HTR-8/SVneo (cell line): ENCODE results near the gene GPC3.

Source experiments
- DNase-seq: peaks from one replicate; pipeline ENCODE4 v3.0.0; 2011; ENCODE audit warnings: low spot score, mixed read lengths; ENCODE audit not compliant: insufficient read length
- FAIRE-seq: peaks from 2 replicates; lab custom pipeline; 2011; peaks lifted over from hg19 to GRCh38; lab: Jason Lieb, UNC

The GPC3 gene

DNA sequence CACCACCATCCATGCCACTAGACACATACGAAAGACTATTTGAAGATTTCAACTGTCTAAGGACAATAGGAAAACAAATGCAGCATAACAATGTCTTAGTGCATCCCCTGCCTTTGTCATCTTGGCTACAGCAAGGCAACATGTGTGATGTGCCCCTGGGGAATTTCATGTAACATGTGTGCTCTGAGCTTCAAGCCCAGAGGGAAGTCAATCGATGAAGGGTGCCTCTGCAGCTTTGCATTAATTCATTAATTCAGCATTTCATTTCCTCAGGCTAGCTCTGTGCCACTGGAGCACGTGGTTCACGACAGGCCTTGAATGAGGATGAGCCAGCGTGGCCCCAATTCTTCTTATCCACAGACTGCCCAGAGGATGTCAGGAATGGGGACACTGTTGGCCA lies 316.2 kb downstream of the GPC3 start:
- DNase-seq, result no peak
- FAIRE-seq, result no peak

GRCh38 chrX:133668225-133668931 lies 317.0 kb downstream of the GPC3 start:
- FAIRE-seq (no peak), DNase-seq (no peak)

- FAIRE-seq, result no peak
- no peak for DNase-seq
Measured at GRCh38 chrX:133666256-133666655, 319.1 kb downstream of the GPC3 start.

DNA sequence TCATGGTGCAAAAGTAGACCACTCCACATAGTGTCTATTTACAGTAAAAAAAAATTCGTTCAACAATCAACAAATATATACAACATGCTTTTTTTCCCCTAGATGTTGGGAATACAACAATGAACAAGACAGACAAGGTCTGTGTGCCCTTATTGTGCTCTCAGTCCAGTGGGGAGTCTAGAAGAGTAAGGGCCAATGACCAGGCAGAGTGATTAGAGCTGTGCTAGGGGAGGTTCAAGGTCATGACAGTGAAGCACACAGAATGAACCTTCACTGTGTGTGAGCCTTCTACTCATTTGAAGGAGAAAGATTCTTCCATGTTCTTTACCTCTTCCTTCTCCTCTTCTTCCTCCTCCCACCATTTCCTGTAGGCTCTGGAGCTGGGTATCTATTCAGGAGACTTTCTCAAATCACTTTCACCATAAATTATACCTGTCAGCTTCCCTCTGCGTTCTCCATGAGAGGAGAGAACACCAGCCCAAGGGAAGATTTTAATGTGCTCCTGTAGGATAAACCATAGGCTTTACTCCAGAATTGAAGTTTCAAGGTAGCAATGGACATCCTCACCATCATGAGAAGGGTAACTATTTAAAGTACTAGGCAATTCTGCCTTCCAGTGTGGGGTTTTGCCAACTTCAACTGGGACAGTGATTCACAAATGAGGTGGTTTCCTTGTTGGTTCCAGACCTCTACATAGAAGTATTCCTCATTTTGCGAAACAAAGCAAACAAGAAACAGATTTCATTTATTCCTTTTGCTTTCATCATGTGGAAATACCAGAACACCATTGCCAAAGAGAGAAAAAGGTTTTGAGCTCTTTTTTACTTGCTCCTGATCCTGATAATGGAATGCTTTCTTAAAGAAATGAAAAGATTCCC lies 323.2 kb downstream of the GPC3 start:
- DNase-seq (no peak), FAIRE-seq (no peak)

DNA sequence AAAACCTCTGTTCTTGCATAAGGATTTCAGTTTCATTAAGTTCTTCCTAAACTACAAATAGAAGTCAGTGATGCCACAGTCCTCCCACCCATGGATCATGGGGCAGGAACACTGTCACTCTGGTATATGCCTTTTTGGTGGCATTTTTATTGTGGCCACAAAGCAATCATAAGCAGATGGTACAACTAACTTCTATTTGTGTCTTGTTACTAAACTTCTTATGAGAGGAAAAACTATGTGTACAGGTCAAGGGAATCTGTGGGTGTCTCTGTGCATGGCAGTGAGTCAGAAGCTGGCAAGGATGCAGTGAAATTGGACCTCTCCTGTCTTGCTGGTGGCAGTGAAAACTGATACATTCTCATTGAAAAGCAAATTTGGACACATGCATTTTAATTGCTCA lies 325.1 kb downstream of the GPC3 start:
- FAIRE-seq, result no peak
- no peak for DNase-seq

GRCh38 chrX:133658293-133658911 lies 327.0 kb downstream of the GPC3 start:
- FAIRE-seq (no peak), DNase-seq (no peak)

GRCh38 chrX:133655275-133656265 lies 329.8 kb downstream of the GPC3 start:
- DNase-seq (no peak), FAIRE-seq (no peak)

- DNase-seq (no peak), FAIRE-seq (no peak)
Measured at GRCh38 chrX:133654811-133655210, 330.6 kb downstream of the GPC3 start.

- DNase-seq (no peak), FAIRE-seq (no peak)
Measured at GRCh38 chrX:133653358-133653757, 332.0 kb downstream of the GPC3 start.

DNA sequence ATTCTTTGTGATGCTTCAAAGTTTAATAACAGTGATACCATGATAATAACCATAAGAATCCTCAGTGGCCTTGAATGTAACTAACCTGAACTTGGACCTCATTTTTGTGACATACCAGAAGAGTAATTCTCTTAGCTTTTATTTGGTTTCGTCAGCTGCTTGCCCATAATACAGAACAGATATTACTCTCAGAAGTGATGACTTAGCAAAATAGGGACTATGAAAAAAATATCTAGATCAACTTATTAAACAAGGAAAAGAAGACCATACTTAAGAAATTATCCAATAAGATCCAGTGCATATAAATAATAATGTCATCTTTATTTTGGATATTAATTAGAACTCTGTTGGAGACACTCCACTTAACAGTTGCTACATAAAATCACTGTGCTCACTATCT lies 333.2 kb downstream of the GPC3 start:
- DNase-seq (no peak), FAIRE-seq (no peak)

- FAIRE-seq (no peak), DNase-seq (no peak)
Measured at GRCh38 chrX:133650239-133650638, 335.2 kb downstream of the GPC3 start.

DNA sequence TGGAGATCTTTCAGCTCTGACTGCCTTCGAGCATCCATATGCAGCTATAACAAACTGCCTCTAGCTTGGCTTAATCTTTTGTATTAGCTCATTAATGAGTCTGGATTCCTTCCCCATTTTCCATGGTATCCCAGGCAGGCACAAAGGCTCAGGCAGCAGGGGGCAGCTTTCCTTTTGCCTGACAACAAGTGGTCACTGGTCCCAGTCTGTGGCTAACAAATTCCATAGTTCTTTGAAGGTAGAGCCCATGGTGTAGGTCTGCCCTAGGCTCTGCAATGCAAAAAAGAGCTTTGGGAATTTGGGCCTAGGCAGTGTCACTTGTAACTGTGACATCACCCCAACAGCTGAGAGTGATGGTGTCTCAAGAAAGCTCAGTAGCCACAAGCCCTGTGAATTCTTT lies 335.7 kb downstream of the GPC3 start:
- DNase-seq (no peak), FAIRE-seq (no peak)

DNA sequence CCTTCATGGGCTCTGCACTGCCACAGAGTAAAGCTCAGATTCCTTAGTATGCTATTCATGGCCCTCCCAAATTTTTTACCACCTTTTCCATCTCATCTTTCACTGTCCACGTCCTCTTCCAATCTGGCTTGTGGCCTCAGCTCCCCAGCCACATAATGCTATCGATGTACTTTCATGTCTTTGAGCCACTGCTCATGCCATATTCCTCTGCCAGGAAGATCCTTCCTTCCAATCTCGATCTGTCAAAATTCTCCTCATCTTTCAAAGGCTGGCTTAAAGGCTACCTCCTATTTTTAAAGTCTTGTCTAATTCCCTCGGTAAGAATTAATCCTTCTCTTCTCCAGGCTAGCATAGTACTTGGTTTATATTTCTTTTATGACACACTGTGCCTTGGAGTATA lies 336.8 kb downstream of the GPC3 start:
- DNase-seq (no peak), FAIRE-seq (no peak)

DNA sequence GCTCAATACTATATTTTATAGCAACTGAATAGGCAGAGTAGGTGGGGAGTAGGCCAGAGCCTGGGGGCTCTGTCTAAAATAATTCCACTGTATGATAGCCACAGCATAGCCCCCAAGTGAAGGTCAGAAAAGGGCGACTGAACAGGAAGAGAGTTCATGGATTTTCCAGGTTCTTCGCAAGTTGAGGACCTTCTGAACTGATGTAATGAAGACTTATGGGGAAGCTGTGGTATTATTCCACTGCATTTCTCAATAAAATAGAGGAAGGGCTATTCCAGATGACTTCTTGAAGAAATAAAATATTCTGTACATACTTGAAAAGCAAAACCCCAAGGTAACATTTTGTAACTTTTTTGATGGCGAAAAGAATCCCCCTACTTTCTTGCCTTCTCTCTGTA lies 338.7 kb downstream of the GPC3 start:
- DNase-seq (no peak), FAIRE-seq (no peak)

DNA sequence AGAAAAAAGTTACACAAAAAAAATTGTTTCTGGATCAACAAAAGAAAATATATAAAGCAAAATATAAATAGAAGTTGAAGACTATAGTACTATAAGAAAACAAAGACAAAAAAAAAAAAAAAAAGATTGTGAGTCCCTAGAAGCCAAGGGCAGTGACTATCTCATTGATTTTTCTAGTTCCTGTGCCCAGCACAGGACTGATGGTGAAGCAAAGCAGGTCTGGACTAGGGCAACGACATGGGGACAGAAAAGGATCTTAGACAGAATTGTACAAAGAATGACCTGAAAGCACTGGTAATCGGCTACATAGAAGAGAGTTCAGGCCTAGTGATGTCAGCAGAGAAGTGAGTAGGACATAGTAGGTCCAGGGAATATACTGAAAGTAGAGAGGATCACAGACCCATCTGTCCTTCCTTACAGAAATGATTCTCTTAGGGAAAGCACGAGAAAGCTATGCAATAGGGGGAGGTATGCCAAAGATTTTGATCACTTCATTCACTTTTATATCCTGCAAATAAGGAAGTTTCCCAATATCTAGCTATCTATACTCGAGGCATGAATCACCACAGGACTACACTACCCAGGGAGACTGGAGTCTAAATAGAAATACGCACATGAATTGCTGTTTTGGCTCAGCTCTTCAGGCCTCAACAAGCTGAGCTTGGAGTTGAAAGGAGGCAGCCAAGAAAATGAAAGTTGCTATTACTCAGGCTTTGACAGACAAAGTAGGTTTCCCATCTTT lies 339.2 kb downstream of the GPC3 start:
- no peak for DNase-seq
- no peak for FAIRE-seq

DNA sequence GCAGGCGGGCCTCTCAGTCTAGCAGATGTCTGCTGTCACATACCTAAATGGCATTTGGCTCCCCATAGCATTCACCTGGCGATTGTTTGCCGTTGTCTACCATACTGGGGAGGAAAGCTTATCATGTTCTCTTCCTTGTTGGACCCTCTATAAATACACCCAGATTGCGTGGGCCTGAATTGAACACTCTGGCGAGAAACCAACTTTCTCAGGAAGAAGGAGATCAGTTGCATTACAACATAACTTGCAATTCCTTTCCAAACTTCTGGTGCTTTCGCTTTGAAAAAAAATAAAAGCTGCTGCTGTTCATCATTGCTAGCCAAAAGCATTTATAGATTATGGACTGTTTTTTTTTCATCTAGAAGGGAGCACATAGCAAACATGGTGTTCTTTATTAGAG lies 340.1 kb downstream of the GPC3 start:
- DNase-seq (no peak), FAIRE-seq (no peak)

DNA sequence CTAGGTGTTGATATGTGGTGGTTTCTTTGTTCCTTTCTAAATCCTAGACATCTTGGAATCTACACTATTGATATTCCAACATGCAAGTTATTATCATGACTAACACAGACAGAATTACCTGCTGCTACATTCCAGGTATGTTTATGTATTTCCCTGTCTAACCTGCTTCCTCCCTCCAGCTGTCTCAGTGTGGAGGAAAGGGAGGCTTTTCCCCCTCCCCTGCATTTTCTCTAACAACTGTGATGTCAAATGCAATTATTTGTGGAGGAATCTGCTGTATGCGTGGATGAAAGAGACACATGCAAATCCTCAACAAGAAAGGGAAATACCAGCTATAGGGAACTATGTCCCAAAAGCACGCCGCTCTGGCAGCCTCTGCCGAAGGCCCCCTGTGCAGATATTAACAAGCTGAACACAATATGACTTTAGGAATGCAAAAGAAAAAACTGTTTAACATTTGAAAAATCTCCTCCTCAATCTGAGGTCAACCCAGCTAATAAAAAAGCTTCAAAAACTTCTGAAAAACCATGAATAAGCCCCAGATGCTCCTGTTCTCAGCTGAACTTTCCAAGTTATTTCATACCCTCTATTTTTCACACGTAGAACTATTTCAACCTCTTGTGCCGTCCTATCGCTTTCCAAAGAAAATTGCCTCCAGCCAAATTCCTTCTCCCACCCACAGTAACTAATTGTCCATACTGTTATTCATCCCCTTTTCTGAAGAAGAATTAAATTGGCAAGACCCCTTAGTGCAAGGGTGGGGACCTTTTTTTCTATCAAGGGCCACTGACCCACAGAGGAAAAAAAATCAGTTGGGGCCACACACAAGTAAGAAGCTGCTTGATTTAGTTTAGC lies 345.0 kb downstream of the GPC3 start:
- FAIRE-seq, result no peak

DNA sequence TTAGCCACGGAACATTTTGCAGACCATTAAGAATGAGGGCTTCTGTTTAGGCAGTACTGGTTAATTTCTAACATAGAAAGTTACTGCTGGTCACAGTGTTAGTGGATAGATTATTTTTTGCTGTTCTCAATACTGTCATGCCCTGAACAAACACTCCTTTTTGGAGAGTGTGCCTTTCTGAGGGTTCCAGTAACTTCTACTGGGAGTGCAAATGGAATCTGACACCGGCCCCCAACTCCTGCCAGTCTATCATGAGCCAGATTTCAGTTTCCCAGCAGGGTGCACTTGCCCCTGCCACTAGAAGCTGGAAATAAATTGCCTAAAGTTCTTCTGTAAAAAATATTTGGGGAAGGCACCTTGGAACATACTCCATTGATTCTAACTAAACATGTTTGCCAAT lies 345.7 kb downstream of the GPC3 start:
- FAIRE-seq (no peak), DNase-seq (no peak)

More for the DNA sequence above, 345.0 kb downstream of the GPC3 start:
- DNase-seq, result no peak
